ENCODE results near the gene DYSF. TPM values are rescaled to one million over a fixed set of nuclear protein-coding genes. Genes with fewer than 3 reads are reported as not detected.

The DYSF gene
- total RNA-seq, 2 experiments from 2014 or later: not detected

GRCh38 chr2:71693286-71694270, 240.2 kb downstream of the DYSF start:
- CTCF ChIA-PET: no interaction called here
- Mint-ChIP-seq H3K27me3 (no peaks in the 10 kb centered on the region), H3K9me3 (no peaks in the 10 kb centered on the region), H3K4me1 (ENCODE audit: low read depth) (no peaks in the 10 kb centered on the region), H3K36me3 (no peaks in the 10 kb centered on the region), H3K27ac (no peak overlapping the region), H3K4me3 (no peak overlapping the region)
- intact Hi-C loops (cut with micrococcal nuclease): no loop called here
- DNase-seq: no peak
- POLR2A ChIA-PET: no interaction called here

DNA sequence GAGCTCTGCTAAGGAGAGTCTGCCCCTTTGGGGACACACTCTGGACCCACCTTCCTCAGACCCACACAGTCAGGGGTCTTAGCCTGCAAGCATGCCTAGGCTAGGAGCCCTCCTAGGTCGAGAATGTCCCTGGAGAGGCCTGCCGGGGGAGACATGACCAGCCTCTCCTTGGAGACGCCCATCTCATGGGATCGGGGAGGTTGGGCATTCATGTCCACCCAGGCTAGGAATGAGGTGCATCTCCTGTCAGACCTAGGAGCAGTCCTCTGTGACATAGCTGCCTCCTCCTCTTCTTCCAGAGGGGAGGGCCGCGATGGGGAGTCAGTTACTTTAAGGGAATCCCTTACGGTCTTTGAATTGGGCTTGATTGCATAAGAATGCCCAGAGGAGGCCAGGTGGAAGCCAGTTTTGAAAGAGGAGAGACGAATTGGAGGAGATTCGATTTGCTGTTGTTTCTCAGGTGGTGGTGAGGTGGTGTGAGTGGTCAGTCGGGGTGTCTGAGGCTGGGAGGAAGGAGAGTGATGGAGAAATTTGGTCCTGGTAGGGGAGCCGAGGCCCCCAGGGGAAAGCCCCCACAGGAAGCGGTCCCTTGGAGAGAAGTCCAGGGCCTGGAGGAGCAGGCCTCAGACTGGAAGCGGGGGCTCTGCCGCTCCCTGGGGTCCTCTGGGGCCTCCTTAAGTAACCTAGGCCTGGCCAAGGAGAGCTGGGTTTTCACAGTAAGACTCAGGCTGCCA, 241.3 kb downstream of the DYSF start:
- ChIA-PET CTCF (no interaction called here), POLR2A (no interaction called here)
- no peak for DNase-seq
- intact Hi-C loops (cut with micrococcal nuclease): no loop called here
- Mint-ChIP-seq H3K9me3 (no peaks in the 10 kb centered on the region), H3K27me3 (no peaks in the 10 kb centered on the region), H3K36me3 (no peaks in the 10 kb centered on the region), H3K27ac (no peak overlapping the region), H3K4me3 (no peak overlapping the region), H3K4me1 (ENCODE audit: low read depth) (no peaks in the 10 kb centered on the region)

DNA sequence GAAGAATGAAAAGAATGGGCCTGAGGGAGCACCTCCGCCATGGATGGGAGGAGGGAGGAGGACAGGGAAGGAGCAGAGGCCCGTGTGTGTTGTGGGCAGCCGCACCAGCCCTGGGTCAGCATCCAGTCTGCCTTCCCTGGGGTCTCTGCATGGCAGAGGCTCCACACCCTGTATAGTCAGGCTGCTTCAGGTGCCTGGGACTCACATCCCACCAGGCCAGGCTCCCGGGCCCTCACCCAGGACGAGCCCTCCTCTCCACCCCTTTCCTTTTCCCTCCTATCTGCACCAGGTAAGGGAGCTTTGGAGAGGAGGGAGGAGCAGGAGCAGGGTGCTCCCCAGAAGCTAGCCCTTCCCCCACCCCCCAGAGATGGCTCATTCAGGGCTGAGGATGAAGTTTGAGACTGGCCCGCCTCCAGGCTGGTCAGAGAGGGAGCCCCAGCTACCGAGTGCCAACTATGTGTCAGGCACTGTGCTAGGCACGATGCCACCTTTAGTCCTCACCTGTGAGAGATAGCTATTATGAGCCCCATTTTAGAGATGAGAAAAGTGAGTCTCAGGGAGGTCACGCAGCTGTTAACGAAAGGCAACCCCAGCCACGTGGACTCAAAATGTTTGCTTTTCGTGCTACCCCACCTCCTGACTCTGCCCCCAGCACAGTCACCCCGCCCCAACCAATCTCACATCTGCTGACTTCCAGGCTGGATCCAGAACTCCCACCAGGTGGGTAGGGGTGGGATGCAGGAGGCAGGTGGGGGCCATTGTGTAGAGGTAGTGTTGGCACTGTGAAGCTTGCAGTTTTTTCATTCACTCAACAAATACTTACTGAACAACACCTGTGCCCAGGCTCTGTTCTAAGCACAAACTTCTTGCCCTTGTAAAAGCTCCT, 242.1 kb downstream of the DYSF start:
- H3K27me3 Mint-ChIP-seq: no peaks in the 10 kb centered on the region
- no peaks in the 10 kb centered on the region for H3K9me3 Mint-ChIP-seq
- no peak overlapping the region for H3K27ac Mint-ChIP-seq
- ChIA-PET CTCF (no interaction called here), POLR2A (no interaction called here)
- no peak overlapping the region for H3K4me3 Mint-ChIP-seq
- H3K4me1 Mint-ChIP-seq (ENCODE audit: low read depth): no peaks in the 10 kb centered on the region
- no peaks in the 10 kb centered on the region for H3K36me3 Mint-ChIP-seq
- intact Hi-C loops (cut with micrococcal nuclease): no loop called here
- no peak for DNase-seq

DNA sequence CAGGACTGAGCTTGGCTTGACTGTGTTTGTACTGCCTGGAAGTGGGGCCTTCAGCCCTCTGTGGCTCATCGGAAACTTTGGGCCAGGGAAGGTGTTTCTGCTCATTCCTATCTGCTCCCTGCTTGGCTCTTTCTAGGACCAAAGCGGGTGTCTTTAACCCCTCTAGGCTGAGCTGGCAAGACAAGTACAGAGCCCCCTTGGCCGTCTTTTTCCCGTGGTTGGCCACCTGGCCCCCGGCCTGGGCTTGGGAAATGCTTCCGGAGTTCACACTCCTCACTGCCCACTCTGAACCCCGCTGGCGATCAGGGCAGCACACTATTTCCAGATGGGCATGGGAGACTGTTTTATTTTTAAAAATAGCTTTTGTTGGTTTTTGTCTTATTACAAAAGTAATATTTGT, 243.0 kb downstream of the DYSF start:
- Mint-ChIP-seq H3K27me3 (no peaks in the 10 kb centered on the region), H3K27ac (no peak overlapping the region), H3K9me3 (no peaks in the 10 kb centered on the region), H3K36me3 (no peaks in the 10 kb centered on the region), H3K4me3 (no peak overlapping the region), H3K4me1 (ENCODE audit: low read depth) (no peaks in the 10 kb centered on the region)
- ChIA-PET CTCF (no interaction called here), POLR2A (no interaction called here)
- intact Hi-C loops (cut with micrococcal nuclease): no loop called here
- DNase-seq: no peak

DNA sequence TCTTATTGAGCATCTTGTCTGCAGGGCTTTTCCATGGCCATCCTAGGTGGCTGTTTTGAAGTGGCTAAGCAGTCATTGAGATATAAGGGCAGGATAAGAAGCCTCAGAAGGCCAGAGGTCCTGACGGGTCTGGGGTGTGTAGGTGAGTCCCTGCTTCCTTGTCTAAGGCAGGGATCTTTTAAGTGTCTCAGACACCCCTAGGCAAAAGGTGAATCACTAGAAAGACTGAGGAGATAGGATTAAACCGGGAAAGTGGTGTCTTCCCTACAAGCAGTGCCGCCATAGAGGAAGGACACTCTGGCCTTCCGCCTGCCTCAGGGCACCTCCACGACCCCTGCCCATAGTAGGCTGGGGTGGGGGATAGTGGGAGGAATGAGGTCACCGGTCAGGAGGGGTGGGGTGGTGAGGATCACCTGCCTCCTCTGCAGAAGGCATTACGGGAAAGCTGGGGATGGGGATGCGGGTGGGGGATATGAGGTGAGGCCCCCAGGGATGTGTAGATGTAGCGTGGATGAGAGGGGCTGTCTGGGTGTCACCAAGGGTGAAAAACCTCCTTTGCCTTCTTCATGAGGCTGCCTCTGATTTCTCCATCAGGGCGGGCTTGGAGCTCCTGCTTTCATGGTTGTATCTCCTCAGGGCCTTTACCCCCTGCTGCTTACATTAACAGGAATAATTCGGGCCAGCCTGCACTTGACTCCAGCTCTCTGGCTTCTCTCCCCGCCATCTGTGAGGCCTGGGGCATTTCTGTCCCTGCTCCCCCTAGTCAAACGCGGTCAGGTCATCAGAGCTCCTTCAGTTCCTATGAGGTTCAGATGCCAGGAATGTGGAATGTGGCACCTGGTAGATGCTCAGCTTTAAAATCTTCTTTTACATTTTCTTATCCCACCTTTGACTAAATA, 244.0 kb downstream of the DYSF start:
- H3K4me3 Mint-ChIP-seq: no peak overlapping the region
- no peak for DNase-seq
- H3K4me1 Mint-ChIP-seq (ENCODE audit: low read depth): no peaks in the 10 kb centered on the region
- H3K27me3 Mint-ChIP-seq: no peaks in the 10 kb centered on the region
- H3K36me3 Mint-ChIP-seq: no peaks in the 10 kb centered on the region
- H3K9me3 Mint-ChIP-seq: no peaks in the 10 kb centered on the region
- POLR2A ChIA-PET: no interaction called here
- intact Hi-C loops (cut with micrococcal nuclease): no loop called here
- CTCF ChIA-PET: no interaction called here
- H3K27ac Mint-ChIP-seq: no peak overlapping the region

- DNase-seq: no peak
- H3K27me3 Mint-ChIP-seq: no peaks in the 10 kb centered on the region
- H3K27ac Mint-ChIP-seq: no peak overlapping the region
- no peaks in the 10 kb centered on the region for H3K36me3 Mint-ChIP-seq
- H3K4me1 Mint-ChIP-seq (ENCODE audit: low read depth): no peaks in the 10 kb centered on the region
- H3K9me3 Mint-ChIP-seq: no peaks in the 10 kb centered on the region
- ChIA-PET CTCF (no interaction called here), POLR2A (no interaction called here)
- no peak overlapping the region for H3K4me3 Mint-ChIP-seq
- intact Hi-C loops (cut with micrococcal nuclease): no loop called here
These were observed 246.1 kb downstream of the DYSF start for GRCh38 chr2:71699428-71699827.

DNA sequence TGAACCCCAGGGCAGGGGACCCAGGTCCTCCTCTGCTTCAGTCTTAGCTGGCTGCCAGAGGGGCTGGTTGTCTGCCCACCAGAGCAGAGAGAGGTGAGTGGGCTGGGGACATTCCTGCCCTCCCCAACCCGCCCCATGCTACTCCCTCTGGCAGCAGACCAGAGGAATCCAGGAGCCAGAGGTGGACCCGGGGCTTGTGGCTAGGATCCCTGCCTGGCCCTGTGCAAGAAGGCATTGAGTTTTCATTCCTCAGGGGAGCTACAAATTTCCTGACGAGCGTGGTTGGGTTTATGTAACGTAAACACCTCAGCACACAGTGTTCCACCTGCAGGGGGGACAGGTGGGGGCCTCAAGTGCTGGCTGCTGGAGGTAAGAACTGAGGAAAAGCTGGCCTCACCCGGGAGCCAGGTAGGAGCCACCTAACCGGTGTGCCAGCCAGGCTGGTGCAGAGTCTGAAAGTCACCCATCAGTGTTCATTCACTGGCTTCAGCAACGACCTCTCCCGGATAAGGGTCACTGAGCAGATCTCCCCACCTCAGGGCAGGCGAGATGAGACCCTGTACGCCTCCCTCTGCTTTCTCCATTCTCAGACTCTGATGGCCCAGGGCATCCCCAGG, 246.8 kb downstream of the DYSF start:
- no peak for DNase-seq
- no peak overlapping the region for H3K4me3 Mint-ChIP-seq
- no peaks in the 10 kb centered on the region for H3K36me3 Mint-ChIP-seq
- intact Hi-C loops (cut with micrococcal nuclease): no loop called here
- H3K4me1 Mint-ChIP-seq (ENCODE audit: low read depth): no peaks in the 10 kb centered on the region
- CTCF ChIA-PET: no interaction called here
- no peaks in the 10 kb centered on the region for H3K27me3 Mint-ChIP-seq
- POLR2A ChIA-PET: no interaction called here
- no peak overlapping the region for H3K27ac Mint-ChIP-seq
- H3K9me3 Mint-ChIP-seq: no peaks in the 10 kb centered on the region

DNA sequence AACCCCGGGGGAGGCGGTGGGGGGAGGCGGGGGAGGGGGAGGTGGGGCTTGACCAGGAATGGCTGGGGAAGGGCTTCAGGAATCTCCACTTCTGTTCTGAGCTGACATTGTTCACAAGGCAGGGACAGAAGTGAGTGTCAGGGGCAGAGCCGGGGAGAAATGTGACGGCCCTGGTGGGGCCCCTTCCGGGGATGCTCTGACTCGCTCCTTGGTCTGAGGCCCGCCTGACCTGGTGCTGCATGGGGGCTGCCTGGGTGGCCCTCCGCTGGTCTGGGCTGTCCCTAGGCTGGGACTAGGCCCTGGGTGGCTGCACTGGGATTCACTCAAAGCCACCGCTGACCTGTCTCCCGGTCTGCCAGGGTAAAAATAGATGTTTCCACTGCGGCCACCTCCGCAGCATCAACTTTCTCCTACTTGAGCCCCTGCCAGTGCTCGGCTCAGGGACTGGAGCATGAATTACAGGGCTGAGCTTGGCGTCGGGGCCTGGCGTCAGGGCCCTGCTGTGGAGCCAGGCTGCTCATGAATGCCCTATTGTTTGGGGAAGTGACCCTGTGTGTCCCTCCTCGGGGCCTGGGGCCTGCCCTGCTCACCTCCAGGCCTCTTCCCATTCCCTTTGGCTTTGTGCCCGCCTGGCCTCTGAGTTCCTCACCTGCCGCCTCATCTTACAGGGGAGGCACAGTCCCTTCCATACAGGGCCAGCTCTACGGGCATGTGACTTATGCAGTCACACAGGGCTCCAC, 247.5 kb downstream of the DYSF start:
- ChIA-PET POLR2A (no interaction called here), CTCF (no interaction called here)
- intact Hi-C loops (cut with micrococcal nuclease): no loop called here
- DNase-seq: no peak
- Mint-ChIP-seq H3K9me3 (no peaks in the 10 kb centered on the region), H3K27me3 (no peaks in the 10 kb centered on the region), H3K4me3 (no peak overlapping the region), H3K4me1 (ENCODE audit: low read depth) (no peaks in the 10 kb centered on the region), H3K36me3 (no peaks in the 10 kb centered on the region), H3K27ac (no peak overlapping the region)

GRCh38 chr2:71702071-71702970, 249.0 kb downstream of the DYSF start:
- intact Hi-C loops (cut with micrococcal nuclease): no loop called here
- Mint-ChIP-seq H3K4me3 (no peak overlapping the region), H3K36me3 (no peaks in the 10 kb centered on the region), H3K9me3 (no peaks in the 10 kb centered on the region), H3K27me3 (no peaks in the 10 kb centered on the region), H3K4me1 (ENCODE audit: low read depth) (no peaks in the 10 kb centered on the region), H3K27ac (no peak overlapping the region)
- POLR2A ChIA-PET: no interaction called here
- CTCF ChIA-PET: no interaction called here
- no peak for DNase-seq
